Non-pigmented ciliary epithelial cell (primary cell): ENCODE results near the gene DPF3.

Experiments
- DNase-seq: peaks from one replicate; pipeline ENCODE4 v3.0.0-alpha.2; 2010; ENCODE audit warnings: low read depth

The DPF3 gene

DNA sequence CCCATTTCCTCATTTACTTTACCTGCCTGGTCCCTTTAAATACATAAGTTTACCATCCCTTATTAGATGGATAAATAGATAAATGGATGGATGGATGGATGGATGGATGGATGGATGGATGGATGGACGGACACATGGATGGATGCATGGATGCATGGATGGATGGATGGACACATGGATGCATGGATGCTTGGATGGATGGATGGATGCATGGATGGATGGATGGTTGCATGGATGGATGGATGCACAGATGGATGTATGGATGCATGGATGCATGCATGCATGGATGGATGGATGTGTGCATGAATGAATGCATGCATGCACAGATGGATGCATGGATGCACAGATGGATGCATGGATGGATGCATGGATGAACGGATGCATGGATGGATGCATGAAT is 93.6 kb downstream of the DPF3 start:
- DNase-seq: no peak

DNA sequence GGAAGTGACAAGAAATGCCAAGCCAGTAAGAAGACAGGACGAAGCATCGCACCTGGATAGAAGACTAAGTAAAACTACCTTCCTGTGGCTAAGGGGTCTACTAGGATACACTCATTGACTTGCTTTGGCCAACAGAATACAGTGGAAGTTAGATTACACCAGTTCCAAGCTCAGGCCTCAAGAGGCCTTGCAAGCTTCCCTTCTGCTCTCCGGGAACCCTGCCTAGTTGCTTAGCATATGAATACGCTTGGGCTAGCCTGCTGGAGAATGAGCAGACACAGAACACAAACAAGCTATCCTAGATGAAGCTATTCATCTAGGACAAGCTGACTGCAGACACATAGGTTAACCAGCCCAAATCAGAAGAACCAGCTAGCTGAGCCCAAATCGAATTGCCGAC is 97.0 kb downstream of the DPF3 start:
- DNase-seq: no peak

DNA sequence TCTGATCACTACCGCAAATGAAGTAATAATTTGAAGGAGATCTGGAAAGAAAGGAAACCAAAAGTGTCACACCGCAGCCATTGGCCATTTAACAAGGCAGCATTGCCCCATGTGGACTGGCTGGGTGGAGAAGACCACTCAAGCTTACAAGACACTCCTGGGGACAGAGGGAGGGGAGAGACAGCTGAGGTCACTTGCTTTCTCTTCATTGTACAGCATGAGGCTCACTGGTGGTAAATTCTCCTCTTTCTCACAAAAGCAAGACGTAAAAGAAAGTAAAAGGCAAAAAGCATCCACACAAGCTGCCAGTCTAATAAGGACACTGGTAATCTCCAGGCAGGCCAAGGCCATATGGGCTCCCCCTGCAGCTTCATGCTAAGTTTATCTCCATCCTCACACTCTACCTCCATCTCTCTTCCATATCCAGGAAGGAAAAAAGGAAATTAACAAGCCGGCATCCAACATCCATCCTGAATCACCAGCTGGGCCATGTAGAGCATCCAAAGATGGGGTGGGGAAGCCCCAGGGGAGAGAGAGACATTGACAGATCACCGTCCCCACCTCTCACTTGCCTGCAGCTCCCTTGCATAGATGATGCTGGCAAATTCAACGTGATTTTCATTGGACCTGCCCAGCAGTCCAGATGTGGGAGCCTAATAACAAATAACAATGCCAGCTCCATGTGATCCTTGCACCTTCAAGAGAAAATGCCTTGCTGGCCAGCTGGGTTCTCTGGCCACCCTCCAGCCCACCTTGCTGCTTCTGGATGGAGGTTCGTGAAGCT is 100.6 kb downstream of the DPF3 start:
- DNase-seq: no peak

- no peak for DNase-seq
These were observed 101.7 kb downstream of the DPF3 start for GRCh38 chr14:72792051-72792788.

- DNase-seq: no peak
These were observed 102.9 kb downstream of the DPF3 start for GRCh38 chr14:72790887-72791566.

DNA sequence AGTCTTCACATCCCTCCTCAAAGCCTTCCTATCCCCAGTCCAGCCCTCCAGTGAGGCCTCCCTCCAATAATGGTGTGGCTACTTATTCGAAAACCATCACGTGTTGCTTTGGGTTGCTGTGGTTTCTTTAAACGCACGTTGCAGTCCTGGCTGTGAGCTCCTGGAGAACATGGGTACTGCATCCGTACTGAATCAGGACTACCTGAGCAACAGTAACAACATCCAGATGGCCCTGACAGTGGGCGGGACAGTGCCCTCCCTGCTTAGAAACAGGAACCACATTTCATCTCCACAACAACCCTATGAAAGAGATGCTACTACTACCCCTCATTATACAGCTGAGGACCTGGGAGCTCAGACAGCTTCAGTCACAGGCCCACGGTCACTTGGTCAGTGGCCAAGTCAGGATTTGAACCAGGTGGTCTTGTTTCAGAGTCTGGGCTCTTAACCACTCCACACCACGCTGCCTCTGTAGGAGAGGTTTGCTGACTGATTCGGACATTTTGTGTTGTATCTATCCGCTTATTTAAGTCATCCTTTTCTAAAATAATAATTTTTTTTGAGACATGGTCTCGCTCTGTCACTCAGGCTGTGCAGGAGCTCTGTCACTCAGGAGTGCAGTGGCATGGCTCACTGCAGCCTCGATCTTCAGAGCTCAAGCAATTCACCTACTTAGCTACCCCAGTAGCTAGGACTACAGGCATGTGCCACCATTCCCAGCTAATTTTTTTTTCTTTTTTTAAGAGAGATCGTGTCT is 104.8 kb downstream of the DPF3 start:
- DNase-seq: no peak

DNA sequence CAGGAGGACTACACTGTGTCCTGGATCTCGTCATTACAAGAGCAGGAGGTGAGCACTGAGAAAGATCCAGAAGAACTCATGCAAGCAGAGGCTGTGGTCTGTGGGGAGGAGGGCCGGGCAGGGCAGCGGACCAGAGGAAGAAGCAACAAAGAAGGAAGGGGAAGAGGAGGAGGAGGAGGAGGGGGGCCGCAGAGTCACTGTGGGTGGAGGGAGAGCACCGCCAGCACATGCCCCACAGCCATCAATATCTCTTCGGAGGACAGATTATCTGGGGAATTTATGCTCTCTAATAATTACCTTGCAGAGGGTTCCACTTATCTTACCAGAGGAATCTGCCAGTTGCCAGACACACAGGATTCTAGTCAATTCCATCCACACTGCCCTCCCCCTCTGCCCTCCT is 105.6 kb downstream of the DPF3 start:
- DNase-seq: no peak

DNA sequence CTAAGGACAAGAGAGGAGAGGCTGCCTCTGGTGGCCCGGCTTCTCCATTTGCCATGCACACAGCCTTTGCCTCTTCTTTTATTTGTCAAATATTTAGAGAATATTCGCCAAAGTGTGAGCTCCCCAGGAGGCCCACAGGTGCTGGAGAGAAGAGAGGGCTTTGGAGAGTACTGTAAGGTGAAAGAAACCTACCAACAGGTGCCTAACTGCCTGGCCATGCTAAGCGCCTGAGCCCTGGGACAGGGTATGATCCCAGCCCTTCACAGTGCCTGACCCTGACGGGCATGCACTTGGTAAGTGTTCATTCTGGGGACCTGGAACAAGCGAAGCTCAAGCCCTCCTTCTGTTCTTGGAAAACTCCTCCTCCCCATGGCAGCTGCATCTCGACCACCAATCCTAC is 106.1 kb downstream of the DPF3 start:
- DNase-seq: no peak

DNA sequence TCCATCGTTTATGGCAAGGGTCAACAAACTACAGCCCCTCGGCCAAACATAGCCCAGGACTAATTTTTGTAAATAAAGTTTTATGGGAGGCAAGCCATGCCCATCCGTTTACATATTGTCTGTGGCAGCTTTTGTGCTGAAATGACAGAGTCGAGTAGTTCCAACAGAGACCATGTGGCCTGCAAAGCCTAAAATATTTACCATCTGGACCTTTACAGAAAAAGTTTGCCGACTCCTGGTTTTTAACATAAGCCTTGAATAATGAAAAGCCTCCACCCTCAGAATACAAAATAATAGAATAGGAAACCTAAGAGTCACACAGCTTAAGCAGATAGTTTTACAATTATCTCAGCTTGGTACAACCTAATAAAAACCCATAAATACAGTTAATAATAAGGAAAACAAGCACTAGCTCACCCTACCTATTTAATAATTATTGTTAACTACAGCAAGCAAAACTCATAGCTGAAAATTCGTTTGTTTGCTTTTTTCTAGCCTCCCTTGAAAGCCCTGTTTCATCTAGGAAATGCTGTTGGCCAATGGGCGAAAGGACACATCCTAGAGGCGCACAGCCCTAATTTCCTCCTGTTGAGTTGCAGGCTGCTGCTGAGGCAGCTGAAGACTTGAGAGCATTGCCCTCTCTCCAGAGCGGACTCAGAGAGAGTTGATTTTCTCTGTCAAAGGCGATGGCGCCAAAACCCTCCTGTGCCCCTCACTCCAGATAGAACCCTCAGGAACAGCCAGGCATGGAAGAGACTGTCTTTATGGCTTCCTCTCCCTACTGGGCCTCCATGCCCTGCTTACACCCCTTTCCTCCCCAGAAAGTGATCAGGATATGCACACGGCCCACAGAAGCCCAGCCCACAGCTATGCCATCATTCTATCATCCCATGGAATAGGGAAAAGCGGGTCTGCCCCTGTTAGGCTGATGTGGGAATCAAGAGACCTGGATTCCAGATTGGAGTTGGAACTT is 107.2 kb downstream of the DPF3 start:
- DNase-seq: no peak

DNA sequence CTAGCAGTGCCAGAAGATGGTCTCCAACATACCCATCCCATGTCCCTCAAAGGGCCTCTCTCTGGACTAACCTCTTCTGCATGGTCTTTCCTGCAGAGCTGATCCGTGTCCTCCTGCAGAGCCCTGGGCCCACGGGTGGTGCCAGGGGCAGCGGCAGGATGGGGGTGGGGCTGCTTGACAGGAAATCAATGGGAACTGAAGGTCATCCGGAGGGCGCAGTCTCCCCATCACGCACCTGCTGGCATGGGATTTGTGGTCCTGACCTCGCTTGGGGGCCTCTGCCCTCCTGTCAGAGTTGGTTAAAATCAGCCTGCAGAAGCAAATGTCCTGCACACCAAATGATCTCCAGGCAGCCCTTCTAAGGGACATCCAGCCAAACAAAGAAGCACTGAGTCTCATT is 110.2 kb downstream of the DPF3 start:
- DNase-seq: no peak

- DNase-seq: no peak
These were observed 111.1 kb downstream of the DPF3 start for GRCh38 chr14:72782817-72783216.

- peak; percentile 84 for DNase-seq
These were observed 112.1 kb downstream of the DPF3 start for GRCh38 chr14:72781561-72782508.

DNA sequence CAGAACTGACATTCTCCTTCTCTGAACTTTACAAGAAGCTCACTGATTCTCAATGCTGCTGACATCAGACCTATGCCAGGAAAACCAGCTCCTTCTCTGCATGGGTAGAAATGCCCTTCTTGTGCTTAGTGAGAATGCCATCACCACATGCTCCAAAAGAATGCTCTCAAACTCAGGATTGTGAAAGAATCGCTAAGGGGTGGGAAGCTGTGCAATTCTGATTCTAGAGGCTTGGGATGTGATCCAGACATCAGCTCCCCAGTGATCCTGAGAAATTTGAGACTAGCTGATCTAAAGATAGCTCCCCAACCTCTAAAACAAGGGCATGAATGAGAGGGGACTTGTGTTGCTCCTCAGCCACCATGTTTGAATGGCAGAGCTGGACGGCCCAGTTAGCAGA is 113.2 kb downstream of the DPF3 start:
- peak; percentile 63 for DNase-seq

DNA sequence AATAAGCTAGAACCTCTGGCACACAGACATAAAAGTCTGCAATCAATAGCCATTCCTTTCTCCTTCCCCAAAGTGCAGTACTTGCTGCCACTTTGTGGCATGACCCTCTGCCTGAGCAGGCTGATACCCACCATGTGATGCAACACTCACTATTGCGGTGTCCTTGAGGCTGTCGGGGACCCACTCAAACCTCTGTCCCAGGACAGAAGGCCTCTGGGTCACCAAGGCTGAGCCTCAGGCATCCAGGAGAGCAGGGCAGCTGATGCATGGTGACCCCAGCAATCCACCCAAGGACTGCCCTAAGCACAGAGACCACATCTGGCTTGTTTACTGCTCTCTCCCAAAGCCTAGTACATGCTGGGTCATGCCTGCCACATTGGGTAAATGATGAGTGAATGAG is 114.2 kb downstream of the DPF3 start:
- no peak for DNase-seq

GRCh38 chr14:72777636-72778035 is 116.3 kb downstream of the DPF3 start:
- no peak for DNase-seq

DNA sequence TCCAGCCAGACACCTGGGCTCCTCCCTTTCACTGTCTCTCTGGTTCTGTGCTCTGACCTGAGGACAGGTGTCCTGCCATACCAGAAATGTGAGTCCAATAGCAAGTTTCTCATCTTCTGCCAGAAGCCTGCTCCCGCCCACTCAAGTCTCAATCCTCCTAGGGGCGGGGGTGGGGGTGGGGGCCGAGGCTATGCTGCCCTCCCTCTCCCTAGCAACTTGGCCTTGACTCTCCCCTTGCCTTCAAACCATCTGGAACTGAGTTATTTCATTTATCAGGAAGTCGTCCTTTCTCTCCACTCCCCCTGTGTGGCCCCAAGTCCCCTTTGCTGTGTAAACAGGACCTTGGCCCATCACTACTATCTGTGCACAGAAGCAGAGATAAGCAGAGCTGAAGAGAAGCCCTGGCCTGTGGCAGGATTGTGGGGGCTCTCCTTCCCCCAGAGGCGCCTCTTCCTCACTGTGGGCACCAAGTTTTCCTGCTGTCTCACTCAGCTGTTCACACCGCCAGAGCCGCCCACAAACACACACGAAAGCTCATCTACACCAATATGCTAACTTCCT is 117.1 kb downstream of the DPF3 start:
- no peak for DNase-seq

- DNase-seq: no peak
These were observed 117.9 kb downstream of the DPF3 start for GRCh38 chr14:72775923-72776554.

GRCh38 chr14:72774894-72775620 is 118.8 kb downstream of the DPF3 start:
- DNase-seq: no peak
